22Rv1 (cell line): ENCODE measurements around the gene VMAC.

ENCODE experiments used
- ZFX ChIP-seq: fragments of 450-650 bp; IDR thresholded peaks from 2 replicates; pipeline ENCODE4 v1.6.1; 2017; ENCODE audit warnings: antibody characterized with exemption, borderline replicate concordance
- TF ChIP-seq, protein P1 (sequence below): fragments of 450-650 bp; IDR thresholded peaks from 2 replicates; pipeline ENCODE4 v1.5.1; 2017; ENCODE audit warnings: mild to moderate bottlenecking

DNA sequence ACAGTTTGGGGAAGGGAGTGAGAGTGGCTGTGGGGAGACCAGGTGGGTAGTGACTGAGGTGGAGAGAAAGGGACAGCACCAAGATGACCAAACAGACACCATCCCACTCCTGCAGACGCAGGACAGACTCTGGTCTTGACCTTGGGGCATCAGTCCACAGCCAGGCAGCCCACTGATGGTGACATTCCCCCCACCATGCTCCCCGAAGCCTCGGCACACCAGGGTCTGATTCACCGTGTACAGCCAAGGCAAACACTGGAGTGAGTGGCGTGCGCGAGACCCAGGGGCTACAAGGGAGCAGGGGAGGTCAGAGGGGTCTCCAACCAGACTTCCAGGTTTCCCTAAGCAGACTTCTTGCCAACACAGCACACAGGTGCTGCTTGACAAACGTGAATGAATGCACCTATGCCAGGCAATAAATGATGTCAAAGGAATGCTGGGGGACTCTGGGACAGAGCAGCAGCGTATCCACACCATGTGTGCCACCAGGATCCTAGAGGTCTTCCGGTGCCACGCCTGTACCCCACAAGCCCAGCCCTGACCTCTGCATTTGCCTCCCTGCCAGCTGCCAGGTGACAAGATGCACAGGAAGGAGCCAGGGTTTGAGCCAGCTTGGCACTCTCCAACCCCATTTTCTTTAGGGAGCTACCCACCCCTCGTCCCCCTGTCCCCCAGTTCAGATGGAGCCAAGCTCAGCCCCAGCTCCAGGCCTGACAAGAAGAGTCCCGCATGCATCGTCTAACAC, 54.8 kb downstream of the VMAC start:
- TF ChIP-seq, protein P1, sequence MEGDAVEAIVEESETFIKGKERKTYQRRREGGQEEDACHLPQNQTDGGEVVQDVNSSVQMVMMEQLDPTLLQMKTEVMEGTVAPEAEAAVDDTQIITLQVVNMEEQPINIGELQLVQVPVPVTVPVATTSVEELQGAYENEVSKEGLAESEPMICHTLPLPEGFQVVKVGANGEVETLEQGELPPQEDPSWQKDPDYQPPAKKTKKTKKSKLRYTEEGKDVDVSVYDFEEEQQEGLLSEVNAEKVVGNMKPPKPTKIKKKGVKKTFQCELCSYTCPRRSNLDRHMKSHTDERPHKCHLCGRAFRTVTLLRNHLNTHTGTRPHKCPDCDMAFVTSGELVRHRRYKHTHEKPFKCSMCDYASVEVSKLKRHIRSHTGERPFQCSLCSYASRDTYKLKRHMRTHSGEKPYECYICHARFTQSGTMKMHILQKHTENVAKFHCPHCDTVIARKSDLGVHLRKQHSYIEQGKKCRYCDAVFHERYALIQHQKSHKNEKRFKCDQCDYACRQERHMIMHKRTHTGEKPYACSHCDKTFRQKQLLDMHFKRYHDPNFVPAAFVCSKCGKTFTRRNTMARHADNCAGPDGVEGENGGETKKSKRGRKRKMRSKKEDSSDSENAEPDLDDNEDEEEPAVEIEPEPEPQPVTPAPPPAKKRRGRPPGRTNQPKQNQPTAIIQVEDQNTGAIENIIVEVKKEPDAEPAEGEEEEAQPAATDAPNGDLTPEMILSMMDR, result no peak
- no peak for TF ChIP-seq ZFX
